Upper lobe of right lung (tissue), 1 donor: ENCODE results near the gene PIAS2. TPM values are rescaled to one million over a fixed set of nuclear protein-coding genes. Genes with fewer than 3 reads are reported as not detected.

Experiments
- ATAC-seq: fragments of 200-7000 bp; cut with Tn5 transposase; one replicate; pipeline ENCODE4 v1.9.1; 2020; ENCODE audit warnings: mild to moderate bottlenecking, moderate library complexity
- DNase-seq: peaks from one replicate; pipeline ENCODE4 v3.0.0-alpha.2; 2020
- H3K27ac ChIP-seq: fragments of 200-600 bp; one replicate; pipeline ENCODE4 v1.8.0; 2022
- H3K27me3 ChIP-seq: fragments of 200-600 bp; one replicate; pipeline ENCODE4 v1.8.0; 2022; ENCODE audit warnings: mild to moderate bottlenecking
- H3K36me3 ChIP-seq: fragments of 200-600 bp; one replicate; pipeline ENCODE4 v1.8.0; 2022
- H3K4me1 ChIP-seq: fragments of 200-600 bp; one replicate; pipeline ENCODE4 v1.8.0; 2022
- H3K4me3 ChIP-seq: fragments of 200-600 bp; one replicate; pipeline ENCODE4 v1.8.0; 2022; ENCODE audit warnings: mild to moderate bottlenecking
- H3K9me3 ChIP-seq: fragments of 200-600 bp; one replicate; pipeline ENCODE4 v1.8.0; 2022
- CTCF ChIP-seq: fragments of 200-600 bp; IDR thresholded peaks from one replicate; pipeline ENCODE4 v1.8.0; 2022; ENCODE audit warnings: antibody characterized with exemption
- intact Hi-C: fragments of 100-400 bp; cut with DNase I; formaldehyde crosslinking; loops from one replicate; pipeline ENCODE4 v1.11.0; 2022
- total RNA-seq: library from RNA; stranded (reverse); fragmentation: NEBNext Ultra II Directional; extraction: Animal tissue kit (Norgen Biotek cat#: 25700); gene quantifications from one replicate; pipeline ENCODE4 v1.2.1, GENCODE V29; 2021
- donor health status: DM: no; HTN: yes; CAD: no; lungs with severe emphysema.

The PIAS2 gene
- total RNA-seq, 1 donor from 2014 or later = 38.6 TPM

GRCh38 chr18:46950064-46950656 is 32.9 kb upstream of the PIAS2 start:
- no peak for DNase-seq
- TF ChIP-seq CTCF = peak; percentile 44
- no peak overlapping the region for H3K4me3 ChIP-seq
- H3K4me1 ChIP-seq = no peaks in the 10 kb centered on the region
- no peak overlapping the region for H3K27ac ChIP-seq
- H3K9me3 ChIP-seq = no peaks in the 10 kb centered on the region
- H3K27me3 ChIP-seq = no peaks in the 10 kb centered on the region
- intact Hi-C loops = no loop called here
- ATAC-seq = no peak
- H3K36me3 ChIP-seq = no peaks in the 10 kb centered on the region

GRCh38 chr18:46946656-46947282 is 29.5 kb upstream of the PIAS2 start:
- Histone ChIP-seq H3K9me3 (no peaks in the 10 kb centered on the region), H3K27me3 (no peaks in the 10 kb centered on the region), H3K27ac (no peak overlapping the region), H3K4me1 (no peaks in the 10 kb centered on the region), H3K4me3 (peak overlapping the region; percentile 71), H3K36me3 (no peaks in the 10 kb centered on the region)
- TF ChIP-seq CTCF = no peak
- ATAC-seq (peak; percentile 98), DNase-seq (peak; percentile 86)
- intact Hi-C loops = no loop called here

GRCh38 chr18:46942646-46943045 is 25.3 kb upstream of the PIAS2 start:
- Histone ChIP-seq H3K27ac (no peak overlapping the region), H3K4me3 (no peak overlapping the region), H3K36me3 (no peaks in the 10 kb centered on the region), H3K9me3 (no peaks in the 10 kb centered on the region), H3K4me1 (no peaks in the 10 kb centered on the region), H3K27me3 (no peaks in the 10 kb centered on the region)
- intact Hi-C loops = no loop called here
- DNase-seq (no peak), ATAC-seq (no peak)
- no peak for TF ChIP-seq CTCF

- no peak for DNase-seq
- intact Hi-C loops = no loop called here
- Histone ChIP-seq H3K27ac (peak overlapping the region; percentile 24), H3K4me1 (no peaks in the 10 kb centered on the region), H3K36me3 (no peaks in the 10 kb centered on the region), H3K27me3 (no peaks in the 10 kb centered on the region), H3K4me3 (no peak overlapping the region), H3K9me3 (no peaks in the 10 kb centered on the region)
- no peak for ATAC-seq
- TF ChIP-seq CTCF = no peak
These were observed 22.8 kb upstream of the PIAS2 start for GRCh38 chr18:46939998-46940571.

GRCh38 chr18:46939337-46939963 is 22.1 kb upstream of the PIAS2 start:
- no peak for TF ChIP-seq CTCF
- intact Hi-C loops = no loop called here

More at GRCh38 chr18:46939337-46939963, 22.1 kb upstream of the PIAS2 start:
- no peaks in the 10 kb centered on the region for H3K36me3 ChIP-seq
- no peaks in the 10 kb centered on the region for H3K4me1 ChIP-seq
- no peaks in the 10 kb centered on the region for H3K9me3 ChIP-seq
- no peak overlapping the region for H3K4me3 ChIP-seq
- DNase-seq = no peak
- H3K27me3 ChIP-seq = no peaks in the 10 kb centered on the region
- ATAC-seq = peak; percentile 52
- no peak overlapping the region for H3K27ac ChIP-seq
